ENCODE data around the gene CPNE8.

Gene CPNE8

GRCh38 chr12:38607295-38607694 is 298.1 kb downstream of the CPNE8 start:
- CTCF ChIA-PET: no interaction called here
- WGBS (ENCODE audit: insufficient coverage): no CpG with 5 or more reads among the region's 1 CpG

More at GRCh38 chr12:38607295-38607694, 298.1 kb downstream of the CPNE8 start:
- no peaks in the 10 kb centered on the region for H3K27me3 ChIP-seq (replicated peaks in 2 of 5; ENCODE audit: control insufficient read depth in 4 of 5, insufficient read depth in 5 of 5, low read length in 4 of 5)
- POLR2A ChIA-PET: no interaction called here
- H3K27ac ChIP-seq (ENCODE audit: insufficient read depth in 1 of 2, low read depth in 1 of 2, low read length in 2 of 2, poor library complexity in 1 of 2, severe bottlenecking in 2 of 2): no peak overlapping the region
- H3K36me3 ChIP-seq (ENCODE audit: control insufficient read depth in 4 of 4, insufficient read depth in 4 of 4, low read length in 3 of 4): no peaks in the 10 kb centered on the region
- peaks cover 0 to 2% (median 0%) of the 10 kb centered on the region in 5 experiments for H3K9me3 ChIP-seq (ENCODE audit: control extremely low read depth in 1 of 5, control insufficient read depth in 4 of 5, insufficient read depth in 2 of 5, low read depth in 1 of 5, low read length in 4 of 5)
- H3K4me3 ChIP-seq (ENCODE audit: control insufficient read depth in 1 of 7, extremely low read depth in 1 of 7, insufficient read depth in 4 of 7, low read depth in 2 of 7, low read length in 6 of 7): no peak overlapping the region
- DNase-seq: no peak
- no peaks in the 10 kb centered on the region for H3K4me1 ChIP-seq (ENCODE audit: control extremely low read depth in 1 of 4, control insufficient read depth in 4 of 4, insufficient read depth in 4 of 4, low read length in 3 of 4)
